ENCODE measurements around the gene MACROD2.

- TF ChIP-seq CTCF (conservative IDR thresholded peaks at IDR 0.05) (no peak), ZFX (IDR thresholded peaks at IDR 0.05) (no peak)
These were observed 1954.1 kb downstream of the MACROD2 start for GRCh38 chr20:15949391-15949790.
